Upper lobe of left lung (tissue), 4 donors: ENCODE measurements around the gene ACTL8.

Experiments
- EP300 ChIP-seq, 4 donors: sonication (generic); formaldehyde crosslinking; IDR thresholded peaks; one replicate each; pipeline ENCODE4 v1.5.1; 2017; ENCODE audit warnings: antibody characterized with exemption in 4 of 4, control low read depth in 2 of 4
- POLR2A ChIP-seq, 4 donors: fragments of 450-650 bp; IDR thresholded peaks; one replicate each; pipeline ENCODE4 v1.5.1; 2016 to 2017; ENCODE audit warnings: antibody characterized with exemption in 4 of 4, mild to moderate bottlenecking in 2 of 4
- POLR2AphosphoS5 ChIP-seq, 2 donors: sonication (generic); formaldehyde crosslinking; IDR thresholded peaks; one replicate each; pipeline ENCODE4 v1.5.1; 2017; ENCODE audit warnings: antibody characterized with exemption in 2 of 2
- TF ChIP-seq, protein P1 (sequence below), 6 experiments: fragments of 450-650 bp in 4 of 6; fragments of 200-600 bp in 2 of 6; sonication (generic) in 2 of 6; IDR thresholded peaks; one replicate each; pipeline ENCODE4 v1.5.1; 2016 to 2019; ENCODE audit warnings: antibody characterized with exemption in 6 of 6

GRCh38 chr1:17822741-17823426 lies 67.8 kb downstream of the ACTL8 start:
- TF ChIP-seq POLR2A (IDR thresholded peaks at IDR 0.05) (no peak), EP300 (IDR thresholded peaks at IDR 0.05) (no peak), POLR2AphosphoS5 (IDR thresholded peaks at IDR 0.05) (no peak)
- TF ChIP-seq, protein P1, sequence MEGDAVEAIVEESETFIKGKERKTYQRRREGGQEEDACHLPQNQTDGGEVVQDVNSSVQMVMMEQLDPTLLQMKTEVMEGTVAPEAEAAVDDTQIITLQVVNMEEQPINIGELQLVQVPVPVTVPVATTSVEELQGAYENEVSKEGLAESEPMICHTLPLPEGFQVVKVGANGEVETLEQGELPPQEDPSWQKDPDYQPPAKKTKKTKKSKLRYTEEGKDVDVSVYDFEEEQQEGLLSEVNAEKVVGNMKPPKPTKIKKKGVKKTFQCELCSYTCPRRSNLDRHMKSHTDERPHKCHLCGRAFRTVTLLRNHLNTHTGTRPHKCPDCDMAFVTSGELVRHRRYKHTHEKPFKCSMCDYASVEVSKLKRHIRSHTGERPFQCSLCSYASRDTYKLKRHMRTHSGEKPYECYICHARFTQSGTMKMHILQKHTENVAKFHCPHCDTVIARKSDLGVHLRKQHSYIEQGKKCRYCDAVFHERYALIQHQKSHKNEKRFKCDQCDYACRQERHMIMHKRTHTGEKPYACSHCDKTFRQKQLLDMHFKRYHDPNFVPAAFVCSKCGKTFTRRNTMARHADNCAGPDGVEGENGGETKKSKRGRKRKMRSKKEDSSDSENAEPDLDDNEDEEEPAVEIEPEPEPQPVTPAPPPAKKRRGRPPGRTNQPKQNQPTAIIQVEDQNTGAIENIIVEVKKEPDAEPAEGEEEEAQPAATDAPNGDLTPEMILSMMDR (IDR thresholded peaks at IDR 0.05), result no peak
